Fibroblast of skin of left biceps (primary cell): ENCODE data around the gene FIZ1.
A peak's percentile ranks its signal among the peaks of the same experiment; 100 is the strongest.
"Not testable (repeated sequence)": the region's sequence is repeated elsewhere in the genome, so short reads cannot be mapped to it uniquely, and the experiment has no call there.

Experiments used
- DNase-seq, 2 experiments: peaks; one replicate each; pipeline ENCODE4 v3.0.0-alpha.2; 2013; ENCODE audit warnings: low read depth in 2 of 2

Gene FIZ1

DNA sequence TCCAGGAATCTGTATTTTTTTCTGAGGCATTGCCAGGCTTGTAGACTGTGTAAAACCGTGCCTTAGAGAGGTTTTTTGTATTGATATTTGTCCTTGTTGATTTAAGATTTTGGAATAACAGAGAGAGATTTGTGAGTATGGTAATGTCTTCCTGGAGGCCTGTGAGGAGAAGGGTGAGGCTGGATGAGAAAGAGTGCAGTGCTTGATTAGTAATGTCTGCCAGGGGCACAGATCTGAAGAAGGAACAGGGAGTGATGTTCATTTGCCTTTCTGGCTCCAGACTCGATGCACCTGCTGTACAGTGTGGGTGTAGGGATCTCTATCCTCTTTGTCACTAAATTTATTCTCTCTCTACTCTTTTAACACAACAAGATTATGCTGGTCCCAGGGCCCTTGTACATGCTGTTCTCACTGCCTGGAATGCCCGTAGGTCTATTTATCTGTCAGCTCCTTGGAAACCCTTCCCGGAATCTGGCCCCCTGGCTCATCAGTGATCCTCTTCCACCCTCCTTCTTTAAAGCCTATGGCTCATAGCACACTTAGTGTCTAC is 4.2 kb downstream of the FIZ1 start:
- no peak for DNase-seq

DNA sequence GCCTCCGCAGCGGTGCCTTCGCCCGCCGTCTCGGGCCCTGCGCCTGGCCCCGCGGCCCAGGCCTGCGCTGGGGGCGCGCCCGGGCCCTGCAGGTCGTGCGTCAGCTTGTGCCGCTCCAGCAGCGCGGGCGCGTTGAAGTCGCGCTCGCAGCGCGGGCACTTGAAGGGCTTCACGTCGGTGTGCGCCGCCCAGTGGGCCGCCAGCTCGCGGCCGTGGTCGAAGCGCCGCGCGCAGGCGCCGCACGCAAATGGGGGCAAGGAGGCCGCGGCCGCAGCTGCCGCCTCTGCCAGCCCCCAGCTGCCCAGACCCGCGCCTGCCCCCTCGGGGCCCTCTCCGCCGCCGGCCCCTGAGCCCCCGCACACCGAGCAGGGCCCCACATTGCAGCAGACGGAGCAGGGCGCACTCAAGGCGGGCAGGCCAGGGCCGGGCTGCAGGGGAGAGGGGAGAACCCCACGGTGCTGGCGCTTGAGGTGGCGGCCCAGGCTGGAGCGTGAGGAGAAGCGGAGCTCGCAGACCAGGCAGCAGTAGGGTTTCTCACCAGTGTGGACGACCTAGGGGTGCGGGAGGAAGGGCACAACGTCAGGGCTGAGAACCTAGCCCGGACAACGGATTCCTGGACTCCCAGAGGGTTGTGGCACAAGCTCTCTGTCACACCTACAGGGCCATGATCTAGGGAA is 6.1 kb downstream of the FIZ1 start:
- DNase-seq = no peak

DNA sequence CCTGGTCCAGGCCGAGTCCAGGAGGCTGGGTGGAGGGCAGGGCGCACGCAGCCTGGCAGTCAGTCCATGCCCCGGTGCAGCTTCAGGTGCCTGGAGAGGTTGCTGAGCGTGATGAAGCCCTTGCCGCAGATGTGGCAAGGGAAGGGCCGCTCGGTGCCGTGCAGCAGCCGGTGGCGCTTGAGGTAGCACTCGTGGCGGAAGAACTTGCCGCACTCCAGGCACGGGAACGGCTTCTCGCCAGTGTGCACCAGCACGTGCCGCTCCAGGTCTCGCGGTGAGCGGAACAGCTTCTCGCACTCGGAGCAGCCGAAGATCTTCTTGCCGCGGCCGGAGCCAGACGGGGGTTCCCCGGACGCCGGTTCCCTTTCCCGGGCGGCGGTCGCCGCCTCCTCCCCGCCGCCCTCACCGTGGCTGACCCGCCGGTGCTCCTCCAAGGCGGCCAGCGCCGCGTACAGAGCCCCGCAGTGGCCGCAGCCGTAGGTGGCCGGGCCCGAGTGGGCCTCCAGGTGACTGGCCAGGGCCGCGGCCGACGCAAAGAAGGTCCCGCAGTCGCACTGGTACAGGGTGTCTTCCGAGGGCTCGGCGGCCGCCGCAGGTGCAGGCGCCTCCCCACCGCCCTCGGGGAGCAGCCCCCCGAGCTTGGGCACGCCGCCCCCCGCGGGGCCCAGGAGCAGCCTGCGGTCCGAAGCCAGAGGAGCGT is 6.8 kb downstream of the FIZ1 start:
- DNase-seq = no peak

DNA sequence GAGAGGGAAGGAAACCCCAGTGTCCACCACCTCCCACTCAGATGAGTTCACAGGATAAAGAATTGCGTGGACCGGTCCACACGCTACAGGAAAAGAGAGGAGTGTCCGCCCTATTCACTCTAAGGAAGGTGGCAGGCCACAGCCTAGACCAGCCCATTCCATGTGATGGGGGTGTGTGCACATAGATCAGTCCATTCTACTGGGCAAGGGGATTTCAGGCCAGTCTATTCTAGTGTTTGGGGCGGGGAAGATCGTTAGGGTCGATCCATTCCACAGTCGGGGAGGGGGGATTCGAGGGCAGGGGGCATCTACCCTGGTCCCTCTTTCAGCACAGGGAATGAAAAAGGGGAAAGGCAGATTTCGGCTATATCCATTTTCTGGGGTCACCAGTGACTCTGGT is 7.8 kb downstream of the FIZ1 start:
- no peak for DNase-seq

- DNase-seq = no peak
These were observed 8.7 kb downstream of the FIZ1 start for GRCh38 chr19:55590617-55591016.

- DNase-seq = no peak
These were observed 9.2 kb downstream of the FIZ1 start for GRCh38 chr19:55590109-55590508.

GRCh38 chr19:55588738-55589137 is 10.6 kb downstream of the FIZ1 start:
- DNase-seq = no peak

DNA sequence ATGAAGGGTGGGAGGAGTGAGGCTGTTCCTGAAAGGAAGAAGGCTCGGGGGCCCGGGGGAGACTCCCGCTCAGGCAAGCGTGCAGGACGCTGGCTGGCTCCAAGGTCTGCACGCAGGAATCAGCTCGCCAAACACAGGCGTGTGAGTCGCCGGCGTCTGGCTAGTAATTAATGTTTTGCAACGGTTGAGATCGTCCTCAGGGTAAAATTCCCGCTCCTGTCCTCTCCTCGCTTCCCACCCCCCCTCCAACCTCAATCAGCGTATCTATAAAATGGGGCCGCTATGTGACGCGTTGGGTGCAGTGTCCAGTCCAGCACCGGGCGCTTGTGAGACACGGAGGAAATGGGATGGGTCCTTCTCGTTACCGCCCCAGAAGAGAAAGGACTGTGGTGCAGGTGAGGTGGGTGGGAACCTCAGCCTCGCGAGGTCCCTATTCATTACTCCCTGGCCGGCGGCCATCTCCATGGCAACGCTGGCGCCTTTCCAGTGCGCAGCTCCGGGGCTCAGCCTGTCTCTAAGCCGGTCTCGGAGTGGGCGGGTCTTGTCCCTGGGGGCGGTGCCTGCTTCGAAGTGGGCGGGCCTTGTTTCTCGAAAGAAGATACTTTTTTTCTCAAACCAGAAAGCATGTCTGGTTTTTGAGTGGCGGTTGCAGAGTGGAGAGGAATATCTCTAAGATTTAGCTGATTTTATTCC is 12.2 kb downstream of the FIZ1 start:
- DNase-seq = peak; percentile 66 to 72

- peak; percentile 66 to 69 for DNase-seq
These were observed 13.5 kb downstream of the FIZ1 start for GRCh38 chr19:55585658-55586339.

GRCh38 chr19:55584871-55585270 is 14.4 kb downstream of the FIZ1 start:
- no peak for DNase-seq

GRCh38 chr19:55583897-55584296 is 15.4 kb downstream of the FIZ1 start:
- DNase-seq = not testable (repeated sequence)

- DNase-seq = not testable (repeated sequence)
These were observed 17.0 kb downstream of the FIZ1 start for GRCh38 chr19:55582284-55582683.

GRCh38 chr19:55581823-55582223 is 17.5 kb downstream of the FIZ1 start:
- no peak for DNase-seq

DNA sequence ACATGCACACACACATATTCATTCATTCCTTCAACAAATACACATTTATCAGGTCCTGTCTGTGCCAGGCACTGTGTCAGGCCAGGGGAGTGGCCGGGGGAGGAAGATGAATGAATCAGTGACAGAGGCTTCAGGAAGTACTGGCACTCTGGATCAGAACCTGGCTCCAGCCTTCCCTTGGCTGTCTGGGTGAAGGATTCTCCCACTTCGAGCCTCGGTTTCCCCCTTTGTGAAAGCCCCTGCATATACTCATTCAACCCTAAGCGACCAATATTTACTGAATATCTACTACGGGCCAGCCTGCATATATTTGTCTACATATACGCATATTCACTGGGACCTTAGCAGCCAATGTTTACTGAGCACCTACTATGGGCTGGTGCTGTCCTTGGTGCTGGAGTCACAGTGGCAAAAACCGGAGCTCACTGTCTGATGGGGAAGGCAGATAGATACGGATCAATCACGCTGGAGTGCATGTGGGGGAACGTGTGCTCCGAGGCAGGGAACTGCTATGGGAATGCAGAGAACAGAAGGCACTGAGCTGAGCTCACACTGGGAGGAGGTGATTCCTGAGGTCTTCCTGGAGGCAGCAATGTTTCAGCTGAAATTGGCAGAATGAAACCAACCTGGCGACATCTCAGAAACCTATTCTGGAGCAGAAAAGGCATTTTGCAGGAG is 18.0 kb downstream of the FIZ1 start:
- no peak for DNase-seq

DNA sequence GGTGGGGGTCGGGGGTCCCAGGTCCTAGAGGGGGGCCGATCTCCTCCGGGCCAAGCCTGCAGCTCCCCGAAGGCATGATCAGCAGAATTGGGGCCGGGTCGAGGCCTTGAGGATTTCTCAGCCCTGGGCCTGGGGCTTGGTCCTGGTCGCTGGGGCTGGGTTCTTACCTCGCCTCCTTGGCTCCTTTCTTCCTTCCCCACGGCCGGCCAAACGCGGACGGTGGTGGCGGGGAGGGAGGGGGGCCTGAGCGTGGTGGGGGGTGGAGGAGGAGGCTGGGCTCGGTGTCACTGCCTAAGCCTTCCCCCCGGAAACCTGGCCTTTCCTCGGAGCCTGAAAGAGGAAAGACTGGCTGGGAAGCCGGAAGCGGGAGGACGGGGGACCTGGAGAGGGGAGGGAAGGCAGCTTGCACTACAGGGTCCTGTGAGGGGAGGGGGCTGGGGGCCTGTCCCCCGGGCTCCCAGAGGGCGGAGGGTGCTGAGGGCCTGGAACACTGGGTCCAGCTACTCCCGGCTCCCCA is 18.6 kb downstream of the FIZ1 start, which contains the start of gene ZNF579:
ZNF579 (minus strand) TSS at position 221 of the 517 bp plus-strand sequence. CDS start 1,209 bp downstream, outside the sequence.
- DNase-seq = peak; percentile 72 to 78

DNA sequence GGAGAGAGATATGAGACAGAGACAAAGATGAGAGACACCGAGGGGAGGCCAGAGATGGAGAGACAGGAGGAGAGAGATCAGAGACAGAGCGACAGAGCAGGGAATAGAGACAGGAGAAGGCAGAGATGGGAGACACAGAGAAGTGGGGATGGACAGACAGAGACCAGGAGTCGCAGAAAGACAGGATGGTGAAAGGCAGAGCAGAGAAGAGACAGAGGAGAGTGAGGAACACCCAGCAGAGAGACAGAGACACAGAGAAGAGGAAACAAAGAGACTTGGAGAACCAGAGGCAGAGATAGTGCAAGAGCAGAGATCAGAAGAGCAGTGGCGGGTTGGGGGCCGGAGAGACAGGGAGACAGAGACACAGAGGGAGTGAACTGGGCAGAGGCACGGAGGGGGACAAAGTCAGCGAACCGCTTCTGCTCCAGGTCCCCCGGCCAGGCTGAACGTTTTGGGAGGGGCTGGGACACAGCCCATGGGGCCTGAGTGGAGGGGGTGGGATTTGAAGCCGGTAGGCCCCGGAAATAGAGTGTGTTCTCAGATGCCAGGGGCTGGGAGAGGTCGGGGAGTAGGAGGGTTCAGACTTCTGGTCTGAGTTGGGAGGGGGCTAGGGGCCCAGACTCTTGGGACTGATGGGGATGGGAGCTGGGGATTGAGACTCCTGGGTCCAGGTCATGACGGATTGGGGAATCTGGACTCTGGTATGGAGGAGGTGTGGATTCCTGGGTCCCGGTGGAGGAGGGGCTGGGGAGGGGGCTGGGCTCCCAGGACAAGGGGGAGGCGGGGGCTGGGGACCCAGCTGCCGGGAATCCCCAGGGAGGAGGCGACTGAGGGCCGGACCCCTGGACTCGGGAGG is 19.3 kb downstream of the FIZ1 start:
- no peak for DNase-seq

DNA sequence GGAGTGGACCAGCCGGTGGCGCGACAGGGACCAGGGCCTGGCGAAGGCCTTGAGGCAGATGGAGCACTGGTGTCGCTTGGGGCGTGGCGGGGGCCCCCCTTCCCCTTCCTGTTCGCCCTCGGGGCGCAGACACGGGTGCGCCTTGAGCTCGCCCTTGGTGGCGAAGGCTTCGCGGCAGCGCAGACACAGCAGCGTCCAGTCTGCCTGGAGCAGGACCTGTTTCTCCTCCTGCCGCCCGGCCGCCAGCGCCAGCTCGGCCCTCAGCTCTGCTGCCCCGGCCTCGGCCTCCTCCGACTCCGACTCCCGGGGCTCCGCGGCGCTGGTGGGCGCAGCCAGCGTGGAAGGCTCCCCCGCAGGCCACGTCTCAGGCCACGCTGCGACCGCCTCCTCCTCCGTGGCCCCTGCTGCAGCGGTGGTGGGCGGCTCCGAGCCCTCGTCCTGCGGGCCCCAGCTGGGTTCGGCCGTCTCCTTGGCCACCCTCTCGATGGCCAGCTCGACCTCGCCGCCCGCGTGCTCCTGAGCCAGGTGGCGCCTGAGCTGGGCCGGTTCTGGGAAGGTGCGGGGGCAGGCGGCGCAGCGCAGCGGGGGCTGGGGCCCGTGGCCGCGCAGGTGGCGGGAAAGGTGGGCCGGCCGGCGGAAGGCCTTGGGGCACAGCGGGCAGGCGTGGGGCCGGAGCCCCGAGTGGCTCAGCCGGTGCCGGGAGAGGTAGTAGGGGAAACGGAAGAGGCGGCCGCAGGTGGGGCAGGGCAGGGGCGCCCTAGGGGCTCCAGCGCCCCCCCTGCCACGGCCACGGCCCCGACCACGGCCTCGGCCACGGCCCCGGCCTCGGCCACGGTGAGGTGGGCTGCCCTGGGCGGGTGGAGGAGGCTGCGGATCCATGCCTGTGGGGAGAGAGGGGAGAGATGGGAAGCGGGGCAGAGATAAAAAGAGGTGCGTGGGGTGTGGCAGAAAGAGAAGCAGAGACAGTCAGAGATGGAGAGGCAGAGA is 20.3 kb downstream of the FIZ1 start:
- DNase-seq = no peak

GRCh38 chr19:55578031-55578760 is 21.1 kb downstream of the FIZ1 start:
- DNase-seq = no peak
